Mesenchymal stem cell (in vitro differentiated cells and primary cell): ENCODE measurements around the gene CNDP1.

Source experiments
- DNase-seq: peaks from one replicate; pipeline ENCODE4 v3.0.0-alpha.2; 2013
- H2AFZ ChIP-seq: one replicate; pipeline ENCODE4 v1.6.1; 2013; ENCODE audit warnings: low read depth, mild to moderate bottlenecking, control low read depth, inconsistent platforms, low read length, moderate library complexity
- H2AK5ac ChIP-seq: 2 replicates; pipeline ENCODE4 v1.6.1; 2013; ENCODE audit warnings: low read length, moderate library complexity, mild to moderate bottlenecking, inconsistent platforms; ENCODE audit not compliant: severe bottlenecking
- H2BK120ac ChIP-seq: one replicate; pipeline ENCODE4 v1.6.1; 2013; ENCODE audit warnings: low read depth, mild to moderate bottlenecking, inconsistent platforms, low read length, moderate library complexity
- H2BK12ac ChIP-seq, 2 experiments: one replicate each; pipeline ENCODE4 v1.6.1; 2013; ENCODE audit warnings: inconsistent platforms in 2 of 2, low read length in 2 of 2, mild to moderate bottlenecking in 2 of 2, moderate library complexity in 2 of 2, control low read depth in 1 of 2
- H2BK15ac ChIP-seq: one replicate; pipeline ENCODE4 v1.6.1; 2013; ENCODE audit warnings: mild to moderate bottlenecking, low read depth, inconsistent platforms; ENCODE audit not compliant: poor library complexity, severe bottlenecking
- H2BK5ac ChIP-seq: 2 replicates; pipeline ENCODE4 v1.6.1; 2013; ENCODE audit warnings: low read depth, mild to moderate bottlenecking, low read length, control low read depth, inconsistent platforms; ENCODE audit not compliant: poor library complexity, severe bottlenecking
- H3K14ac ChIP-seq, 2 experiments: one replicate each; pipeline ENCODE4 v1.6.1; 2013; ENCODE audit warnings: inconsistent platforms in 2 of 2, low read length in 2 of 2, control low read depth in 1 of 2, mild to moderate bottlenecking in 1 of 2, moderate library complexity in 1 of 2
- H3K18ac ChIP-seq, 2 experiments: one replicate each; pipeline ENCODE4 v1.6.1; 2013; ENCODE audit warnings: inconsistent platforms in 2 of 2, low read length in 2 of 2, control low read depth in 1 of 2, low read depth in 1 of 2, mild to moderate bottlenecking in 1 of 2
- H3K23ac ChIP-seq, 2 experiments: one replicate each; pipeline ENCODE4 v1.6.1; 2013; ENCODE audit warnings: inconsistent platforms in 2 of 2, low read length in 2 of 2, mild to moderate bottlenecking in 2 of 2, moderate library complexity in 2 of 2, control low read depth in 1 of 2
- H3K27ac ChIP-seq: 2 replicates; pipeline ENCODE4 v1.5.1; 2013; ENCODE audit warnings: mild to moderate bottlenecking, moderate library complexity, low read length, control low read depth, inconsistent platforms; ENCODE audit not compliant: poor library complexity, severe bottlenecking
- H3K27me3 ChIP-seq, 2 experiments: 2 replicates each; pipeline versions ENCODE4 v1.6.1 to v1.7.0; 2013; ENCODE audit warnings: low read length in 2 of 2, mild to moderate bottlenecking in 2 of 2, moderate library complexity in 2 of 2, control low read depth in 1 of 2, inconsistent platforms in 1 of 2; ENCODE audit not compliant: control insufficient read depth in 1 of 2, insufficient read depth in 1 of 2
- H3K36me3 ChIP-seq, 2 experiments: 2 replicates each; pipeline versions ENCODE4 v1.6.1 to v1.7.0; 2013; ENCODE audit warnings: low read length in 2 of 2, control low read depth in 1 of 2, inconsistent platforms in 1 of 2, low read depth in 1 of 2, mild to moderate bottlenecking in 1 of 2; ENCODE audit not compliant: insufficient read depth in 2 of 2, control insufficient read depth in 1 of 2
- H3K4ac ChIP-seq, 2 experiments: one replicate each; pipeline ENCODE4 v1.6.1; 2013; ENCODE audit warnings: inconsistent platforms in 2 of 2, low read length in 2 of 2, mild to moderate bottlenecking in 2 of 2, moderate library complexity in 2 of 2, control low read depth in 1 of 2, low read depth in 1 of 2
- H3K4me1 ChIP-seq: 2 replicates; pipeline ENCODE4 v1.6.1; 2013; ENCODE audit warnings: low read depth, low read length, control low read depth; ENCODE audit not compliant: control insufficient read depth, insufficient read depth
- H3K4me2 ChIP-seq: 2 replicates; pipeline ENCODE4 v1.6.1; 2013; ENCODE audit warnings: low read length, mild to moderate bottlenecking, inconsistent platforms; ENCODE audit not compliant: poor library complexity, severe bottlenecking
- H3K4me3 ChIP-seq, 2 experiments: 2 replicates each; pipeline versions ENCODE4 v1.5.1 to v1.7.0; 2013; ENCODE audit warnings: low read length in 2 of 2, mild to moderate bottlenecking in 2 of 2, control low read depth in 1 of 2, low read depth in 1 of 2; ENCODE audit not compliant: insufficient read depth in 1 of 2
- H3K79me1 ChIP-seq: replicated peaks from 2 replicates; pipeline ENCODE4 v1.6.1; 2013; ENCODE audit warnings: mild to moderate bottlenecking, control low read depth, low read length, inconsistent platforms; ENCODE audit not compliant: poor library complexity, severe bottlenecking
- H3K9ac ChIP-seq: 2 replicates; pipeline ENCODE4 v1.7.0; 2013; ENCODE audit warnings: mild to moderate bottlenecking, low read length, moderate library complexity
- H3K9me3 ChIP-seq: 2 replicates; pipeline ENCODE4 v1.7.0; 2013; ENCODE audit warnings: mild to moderate bottlenecking, low read length; ENCODE audit not compliant: control insufficient read depth
- H4K8ac ChIP-seq: one replicate; pipeline ENCODE4 v1.6.1; 2013; ENCODE audit warnings: inconsistent platforms, mild to moderate bottlenecking, low read length, moderate library complexity
- H4K91ac ChIP-seq: one replicate; pipeline ENCODE4 v1.6.1; 2013; ENCODE audit warnings: mild to moderate bottlenecking, low read length, inconsistent platforms
- WGBS: methylation state at CpG from one replicate; pipeline ENCODE4 v1.1.7; 2013; ENCODE audit warnings: mixed read lengths; 5-methylcytosine and 5-hydroxymethylcytosine counted together

Gene CNDP1

GRCh38 chr18:74494514-74494913 lies 39.8 kb upstream of the CNDP1 start:
- no peak overlapping the region for H3K4ac ChIP-seq
- H2BK15ac ChIP-seq = no peak overlapping the region
- peaks cover 3 to 4% of the 10 kb centered on the region in 2 experiments for H3K36me3 ChIP-seq
- H3K9ac ChIP-seq = no peak overlapping the region
- H3K14ac ChIP-seq = no peak overlapping the region
- no CpG with 5 or more reads among the region's 1 CpG for WGBS
- peaks cover 0 to 6% of the 10 kb centered on the region in 2 experiments for H3K27me3 ChIP-seq
- DNase-seq = no peak
- H3K18ac ChIP-seq = no peak overlapping the region
- no peak overlapping the region for H3K4me3 ChIP-seq
- H3K4me2 ChIP-seq = no peak overlapping the region
- no peak overlapping the region for H2BK12ac ChIP-seq
- H4K91ac ChIP-seq = no peak overlapping the region
- no peaks in the 10 kb centered on the region for H3K79me1 ChIP-seq
- no peak overlapping the region for H3K23ac ChIP-seq
- H3K9me3 ChIP-seq = peaks cover 5% of the 10 kb centered on the region
- H2AFZ ChIP-seq = no peak overlapping the region
- no peak overlapping the region for H3K27ac ChIP-seq
- H2BK120ac ChIP-seq = no peak overlapping the region
- no peak overlapping the region for H4K8ac ChIP-seq
- peaks cover 12% of the 10 kb centered on the region for H3K4me1 ChIP-seq
- no peak overlapping the region for H2BK5ac ChIP-seq
- H2AK5ac ChIP-seq = no peak overlapping the region

- H2BK15ac ChIP-seq = peak within 1 kb of the TSS; percentile 94
- peaks cover 12% of the 10 kb centered on the region for H3K4me1 ChIP-seq
- peaks cover 3 to 4% of the 10 kb centered on the region in 2 experiments for H3K36me3 ChIP-seq
- peak within 1 kb of the TSS; percentile 84 to 86 for H3K18ac ChIP-seq
- peak within 1 kb of the TSS; percentile 97 for H3K4me3 ChIP-seq
- H3K27me3 ChIP-seq = peaks cover 0 to 6% of the 10 kb centered on the region in 2 experiments
- peak within 1 kb of the TSS; percentile 94 for H4K91ac ChIP-seq
- H2BK5ac ChIP-seq = peak within 1 kb of the TSS; percentile 89
- H2BK12ac ChIP-seq = peak within 1 kb of the TSS; percentile 23 to 38
- peak within 1 kb of the TSS in 1 of 2 experiments; percentile 72 for H3K14ac ChIP-seq
- no peaks in the 10 kb centered on the region for H3K79me1 ChIP-seq
- peak within 1 kb of the TSS; percentile 67 for H2AK5ac ChIP-seq
- peak within 1 kb of the TSS in 1 of 2 experiments; percentile 16 for H3K23ac ChIP-seq
- H3K4ac ChIP-seq = peak within 1 kb of the TSS; percentile 45 to 92
- H2AFZ ChIP-seq = peak within 1 kb of the TSS; percentile 84
- H3K9me3 ChIP-seq = peaks cover 5% of the 10 kb centered on the region
- H3K4me2 ChIP-seq = peak within 1 kb of the TSS; percentile 95
- peak within 1 kb of the TSS; percentile 95 for H3K9ac ChIP-seq
- H3K27ac ChIP-seq = peak within 1 kb of the TSS; percentile 95
- peak within 1 kb of the TSS; percentile 94 for H4K8ac ChIP-seq
- H2BK120ac ChIP-seq = peak within 1 kb of the TSS; percentile 68
- DNase-seq = peak; percentile 99
- under 1% methylated on average over 53 of the region's 71 CpGs for WGBS
These were observed 38.5 kb upstream of the CNDP1 start, which contains the start of gene CNDP2 for GRCh38 chr18:74495581-74496507. TSS of gene CNDP2 (plus strand) at chr18:74496363. CDS start at chr18:74499974, 3,611 bp downstream.

GRCh38 chr18:74496508-74497323 lies 37.6 kb upstream of the CNDP1 start:
- Histone ChIP-seq H2AFZ (peak overlapping the region; percentile 84), H3K9me3 (peaks cover 5% of the 10 kb centered on the region), H3K27ac (peak overlapping the region; percentile 95), H4K91ac (peak overlapping the region; percentile 94), H3K18ac (peak overlapping the region; percentile 84 to 86), H3K4me2 (peak overlapping the region; percentile 90), H2BK15ac (peak overlapping the region; percentile 94), H3K4me1 (peaks cover 14% of the 10 kb centered on the region), H3K23ac (peak overlapping the region in 1 of 2 experiments; percentile 16), H3K27me3 (peaks cover 0 to 5% of the 10 kb centered on the region in 2 experiments), H3K4ac (peak overlapping the region; percentile 45 to 92), H3K9ac (peak overlapping the region; percentile 95), H2BK120ac (peak overlapping the region; percentile 68), H3K79me1 (no peaks in the 10 kb centered on the region), H3K4me3 (peak overlapping the region; percentile 97), H3K14ac (peak overlapping the region in 1 of 2 experiments; percentile 72), H2BK12ac (peak overlapping the region; percentile 23 to 38), H2BK5ac (peak overlapping the region; percentile 89), H3K36me3 (peaks cover 3 to 11% of the 10 kb centered on the region in 2 experiments), H4K8ac (peak overlapping the region; percentile 94), H2AK5ac (peak overlapping the region; percentile 67)
- WGBS = 3% methylated on average over 40 of the region's 48 CpGs
- peak; percentile 76 for DNase-seq
